ENCODE measurements around the gene GLG1. TPM values are rescaled to one million over a fixed set of nuclear protein-coding genes. Genes with fewer than 3 reads are reported as not detected.
"Not testable (repeated sequence)": the region's sequence is repeated elsewhere in the genome, so short reads cannot be mapped to it uniquely, and the experiment has no call there.

The GLG1 gene
- total RNA-seq, 3 donors from 2014 or later (not counting 1 experiment from before 2014, with no cell fraction given) = 184 to 225 (median 188) TPM

GRCh38 chr16:74413485-74413884 is 193.4 kb downstream of the GLG1 start:
- H3K4me1 Mint-ChIP-seq; ATAC-seq; H3K27me3 Mint-ChIP-seq (ENCODE audit: low read depth in 2 of 2); H3K9me3 ChIP-seq (ENCODE audit: control insufficient read depth, insufficient read depth, low read length); H3K36me3 ChIP-seq (ENCODE audit: control insufficient read depth, insufficient read depth, low read length); H3K4me3 ChIP-seq (ENCODE audit: low read length); H3K27ac Mint-ChIP-seq; H3K4me3 Mint-ChIP-seq; H3K36me3 Mint-ChIP-seq; intact Hi-C loops (cut with micrococcal nuclease); H3K27ac ChIP-seq (ENCODE audit: low read length); H3K9me3 Mint-ChIP-seq; DNase-seq; H3K4me1 ChIP-seq (ENCODE audit: control insufficient read depth, insufficient read depth, low read length); H3K27me3 ChIP-seq (ENCODE audit: control insufficient read depth, insufficient read depth, low read length): not testable (repeated sequence)
- WGBS (ENCODE audit: insufficient coverage) = 88% methylated on average over 4 of the region's 9 CpGs

GRCh38 chr16:74412775-74413390 is 194.0 kb downstream of the GLG1 start:
- intact Hi-C loops (cut with micrococcal nuclease); H3K27me3 ChIP-seq (ENCODE audit: control insufficient read depth, insufficient read depth, low read length); H3K36me3 Mint-ChIP-seq; H3K27me3 Mint-ChIP-seq (ENCODE audit: low read depth in 2 of 2); H3K36me3 ChIP-seq (ENCODE audit: control insufficient read depth, insufficient read depth, low read length); H3K4me1 ChIP-seq (ENCODE audit: control insufficient read depth, insufficient read depth, low read length); H3K27ac ChIP-seq (ENCODE audit: low read length); ATAC-seq; H3K27ac Mint-ChIP-seq; H3K4me3 Mint-ChIP-seq; DNase-seq; H3K4me1 Mint-ChIP-seq; H3K4me3 ChIP-seq (ENCODE audit: low read length); H3K9me3 ChIP-seq (ENCODE audit: control insufficient read depth, insufficient read depth, low read length); H3K9me3 Mint-ChIP-seq: not testable (repeated sequence)
- WGBS (ENCODE audit: insufficient coverage) = 84% methylated on average over 6 of the region's 10 CpGs

DNA sequence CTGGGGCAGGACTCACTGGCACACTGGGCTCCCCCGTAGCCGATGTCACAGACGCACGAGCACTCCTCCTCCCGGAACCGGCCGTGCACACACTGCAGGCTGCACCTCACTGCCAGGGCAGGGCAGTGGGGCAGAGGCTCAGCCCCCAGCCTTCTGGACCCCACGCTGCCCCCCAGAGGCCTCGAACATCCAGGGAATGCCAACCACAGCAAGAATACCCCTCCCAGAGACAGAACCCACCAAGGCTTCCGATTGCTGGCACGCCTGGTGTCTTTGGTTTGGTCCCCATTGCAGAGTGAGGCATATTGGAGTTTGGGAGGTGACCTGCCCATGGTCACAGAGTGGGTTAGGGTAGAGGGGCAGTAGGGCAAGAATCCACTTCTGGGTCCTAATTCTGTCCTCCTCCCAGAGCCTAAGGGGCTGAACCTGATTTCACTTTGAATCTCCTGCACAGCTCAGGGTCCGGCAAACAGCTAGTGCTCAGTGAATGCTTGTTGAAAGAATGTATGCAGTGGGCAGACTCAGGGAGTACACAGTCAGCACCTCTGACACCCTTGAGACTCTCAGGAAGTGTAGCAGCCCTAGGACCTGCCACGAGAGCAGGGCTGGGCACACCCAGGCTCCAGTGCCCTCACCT is 194.7 kb downstream of the GLG1 start:
- H3K27ac Mint-ChIP-seq; H3K27ac ChIP-seq (ENCODE audit: low read length); H3K27me3 Mint-ChIP-seq (ENCODE audit: low read depth in 2 of 2); H3K9me3 Mint-ChIP-seq; H3K36me3 ChIP-seq (ENCODE audit: control insufficient read depth, insufficient read depth, low read length); H3K4me1 ChIP-seq (ENCODE audit: control insufficient read depth, insufficient read depth, low read length); H3K4me1 Mint-ChIP-seq; H3K27me3 ChIP-seq (ENCODE audit: control insufficient read depth, insufficient read depth, low read length); intact Hi-C loops (cut with micrococcal nuclease); DNase-seq; H3K36me3 Mint-ChIP-seq; H3K4me3 Mint-ChIP-seq; ATAC-seq; H3K4me3 ChIP-seq (ENCODE audit: low read length); H3K9me3 ChIP-seq (ENCODE audit: control insufficient read depth, insufficient read depth, low read length): not testable (repeated sequence)
- 20% methylated on average over 1 of the region's 13 CpGs for WGBS (ENCODE audit: insufficient coverage)

GRCh38 chr16:74410981-74411380 is 195.9 kb downstream of the GLG1 start:
- H3K27me3 Mint-ChIP-seq (ENCODE audit: low read depth in 2 of 2); H3K4me1 ChIP-seq (ENCODE audit: control insufficient read depth, insufficient read depth, low read length); H3K4me3 ChIP-seq (ENCODE audit: low read length); H3K36me3 Mint-ChIP-seq; H3K27me3 ChIP-seq (ENCODE audit: control insufficient read depth, insufficient read depth, low read length); H3K9me3 ChIP-seq (ENCODE audit: control insufficient read depth, insufficient read depth, low read length); H3K9me3 Mint-ChIP-seq; H3K27ac Mint-ChIP-seq; H3K4me1 Mint-ChIP-seq; intact Hi-C loops (cut with micrococcal nuclease); H3K4me3 Mint-ChIP-seq; ATAC-seq; DNase-seq; H3K36me3 ChIP-seq (ENCODE audit: control insufficient read depth, insufficient read depth, low read length); H3K27ac ChIP-seq (ENCODE audit: low read length): not testable (repeated sequence)
- WGBS (ENCODE audit: insufficient coverage) = 87% methylated on average over 5 of the region's 9 CpGs

DNA sequence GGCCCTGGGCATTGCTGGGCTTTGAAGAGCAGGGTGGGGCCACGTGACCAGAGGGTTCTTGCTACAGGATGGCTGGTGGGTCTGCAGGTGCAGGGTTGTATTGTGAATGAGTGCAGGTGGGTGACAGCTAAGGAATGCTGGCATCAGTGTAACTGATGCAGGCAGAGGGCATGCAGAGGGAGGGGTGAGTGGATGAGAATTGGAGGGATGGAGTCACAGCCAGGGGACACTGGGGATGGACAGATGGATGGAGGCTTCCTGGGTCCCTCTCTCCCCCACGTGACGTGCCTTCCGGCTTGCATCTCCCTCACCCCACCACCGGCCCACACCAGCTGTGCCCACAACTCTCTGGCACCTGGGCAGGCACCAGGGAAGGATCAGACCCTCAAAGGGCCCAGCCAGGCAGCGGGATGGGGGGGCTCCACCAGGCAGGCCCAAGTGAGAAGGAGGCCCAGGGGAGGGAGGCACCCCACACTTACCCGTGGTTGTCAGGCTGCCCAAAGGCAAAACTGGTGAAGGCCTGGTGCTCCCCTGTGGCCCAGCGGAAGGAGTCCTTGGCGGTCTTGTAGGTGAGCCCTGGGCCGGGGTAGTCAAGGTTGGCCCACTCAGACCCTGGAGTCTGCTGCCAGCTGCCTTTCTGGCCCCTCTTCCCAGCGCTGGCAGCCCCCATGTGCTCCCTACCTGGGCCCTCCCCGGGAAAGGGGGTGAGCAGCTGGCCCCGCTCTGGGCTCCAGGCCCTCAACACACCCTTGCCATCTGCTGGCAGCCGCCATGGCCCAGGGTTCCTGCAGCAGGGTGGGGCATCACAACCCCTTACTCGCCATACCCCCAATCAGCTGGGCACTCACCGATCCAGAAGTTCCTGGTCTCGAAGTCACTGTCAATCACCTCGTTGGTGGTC is 196.6 kb downstream of the GLG1 start:
- H3K4me1 Mint-ChIP-seq; H3K4me3 ChIP-seq (ENCODE audit: low read length); H3K9me3 Mint-ChIP-seq; H3K4me3 Mint-ChIP-seq; H3K27me3 ChIP-seq (ENCODE audit: control insufficient read depth, insufficient read depth, low read length); H3K9me3 ChIP-seq (ENCODE audit: control insufficient read depth, insufficient read depth, low read length); DNase-seq; intact Hi-C loops (cut with micrococcal nuclease); H3K27ac ChIP-seq (ENCODE audit: low read length); H3K36me3 ChIP-seq (ENCODE audit: control insufficient read depth, insufficient read depth, low read length); ATAC-seq; H3K27me3 Mint-ChIP-seq (ENCODE audit: low read depth in 2 of 2); H3K4me1 ChIP-seq (ENCODE audit: control insufficient read depth, insufficient read depth, low read length); H3K36me3 Mint-ChIP-seq; H3K27ac Mint-ChIP-seq: not testable (repeated sequence)
- 50% methylated on average over 1 of the region's 18 CpGs for WGBS (ENCODE audit: insufficient coverage)

DNA sequence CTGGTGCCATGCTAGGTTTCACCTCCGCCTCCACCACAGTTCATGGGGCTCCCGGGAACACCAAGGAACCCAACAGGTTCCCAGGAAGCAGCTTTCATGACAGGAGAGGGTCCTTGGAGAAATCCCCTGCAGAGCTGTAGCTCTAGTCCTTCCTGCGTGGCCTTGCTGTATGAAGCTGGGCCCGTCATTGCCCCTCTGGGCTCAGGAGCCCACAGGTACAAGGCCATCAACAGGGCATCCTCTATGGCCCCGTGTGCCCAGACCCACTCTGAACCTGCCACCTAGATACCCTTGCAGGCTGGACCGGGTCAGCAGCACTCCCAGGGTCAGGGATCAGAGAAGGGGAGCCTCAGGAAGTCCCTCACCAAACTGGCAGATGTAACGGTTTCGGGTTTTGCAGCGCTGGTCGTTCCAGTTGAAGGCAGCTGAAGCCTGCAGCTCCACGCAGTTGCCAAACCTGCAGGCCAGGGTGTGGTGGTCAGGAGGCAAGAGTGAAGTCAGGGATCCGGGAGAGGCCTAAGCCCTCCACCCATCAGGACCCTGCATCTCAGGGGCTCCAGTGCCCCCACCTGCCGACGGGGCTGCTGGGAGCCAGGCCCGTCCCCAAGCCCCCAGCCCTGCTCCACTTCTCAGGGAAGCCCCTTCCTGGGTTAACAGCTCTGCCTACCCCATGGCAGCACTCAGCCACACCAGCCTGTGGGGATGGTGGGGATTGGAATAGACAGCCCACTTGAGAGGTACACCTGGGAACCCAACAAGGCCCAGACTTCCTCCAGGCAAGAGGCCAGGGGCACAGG is 197.5 kb downstream of the GLG1 start:
- H3K36me3 Mint-ChIP-seq; H3K27me3 ChIP-seq (ENCODE audit: control insufficient read depth, insufficient read depth, low read length); H3K27ac ChIP-seq (ENCODE audit: low read length); H3K4me1 ChIP-seq (ENCODE audit: control insufficient read depth, insufficient read depth, low read length); H3K27me3 Mint-ChIP-seq (ENCODE audit: low read depth in 2 of 2); H3K4me3 ChIP-seq (ENCODE audit: low read length); H3K9me3 Mint-ChIP-seq; ATAC-seq; intact Hi-C loops (cut with micrococcal nuclease); DNase-seq; H3K4me3 Mint-ChIP-seq; H3K9me3 ChIP-seq (ENCODE audit: control insufficient read depth, insufficient read depth, low read length); H3K36me3 ChIP-seq (ENCODE audit: control insufficient read depth, insufficient read depth, low read length); H3K27ac Mint-ChIP-seq; H3K4me1 Mint-ChIP-seq: not testable (repeated sequence)
- 94% methylated on average over 7 of the region's 15 CpGs for WGBS (ENCODE audit: insufficient coverage)

- H3K27me3 Mint-ChIP-seq (ENCODE audit: low read depth in 2 of 2) = not testable (repeated sequence)
These were observed 199.6 kb downstream of the GLG1 start for GRCh38 chr16:74407362-74407705.

More at GRCh38 chr16:74407362-74407705, 199.6 kb downstream of the GLG1 start:
- H3K27ac ChIP-seq (ENCODE audit: low read length); H3K9me3 ChIP-seq (ENCODE audit: control insufficient read depth, insufficient read depth, low read length); H3K36me3 Mint-ChIP-seq; H3K36me3 ChIP-seq (ENCODE audit: control insufficient read depth, insufficient read depth, low read length); H3K27ac Mint-ChIP-seq; intact Hi-C loops (cut with micrococcal nuclease); H3K27me3 ChIP-seq (ENCODE audit: control insufficient read depth, insufficient read depth, low read length); H3K4me1 ChIP-seq (ENCODE audit: control insufficient read depth, insufficient read depth, low read length); H3K4me1 Mint-ChIP-seq; H3K9me3 Mint-ChIP-seq; DNase-seq: not testable (repeated sequence)
- peak in 1 of 3 donors; percentile 15 for ATAC-seq
- peak overlapping the region; percentile 31 for H3K4me3 Mint-ChIP-seq
- WGBS (ENCODE audit: insufficient coverage) = 11% methylated on average over 7 of the region's 23 CpGs
- peak overlapping the region; percentile 33 for H3K4me3 ChIP-seq (ENCODE audit: low read length)

All from natural killer cell (primary cell).